Measurements from ENCODE around the gene GPC3.

GRCh38 chrX:133852837-133853356 is 132.5 kb downstream of the GPC3 start:
- TF ChIP-seq CTCF (IDR thresholded peaks at IDR 0.05) (no peak), POLR2A (IDR thresholded peaks at IDR 0.05) (no peak)
